ENCODE measurements around the gene TSPAN11.

GRCh38 chr12:31008961-31009840 lies 82.7 kb downstream of the TSPAN11 start:
- TF ChIP-seq CTCF (IDR thresholded peaks at IDR 0.05) = no peak
- no peak for TF ChIP-seq POLR2A (IDR thresholded peaks at IDR 0.05)
